Caco-2 (cell line): ENCODE measurements around the gene PLXNA3. TPM values are rescaled to one million over a fixed set of nuclear protein-coding genes. Genes with fewer than 3 reads are reported as not detected.
A peak's percentile ranks its signal among the peaks of the same experiment; 100 is the strongest.

ENCODE experiments used
- BruUV-seq: library from RNA; stranded (reverse); fragments of 400-500 nt; replicated peaks from 2 replicates; lab custom pipeline; 2021; lab: Mats Ljungman, UMichigan
- CTCF ChIA-PET: fragments of 300-600 bp; sonication (Branson Sonifier 250); formaldehyde crosslinking; loops from one replicate; lab custom pipeline; 2022; ENCODE audit warnings: antibody characterized with exemption; lab: Charles Lee
- POLR2A ChIA-PET: fragments of 300-600 bp; sonication (Branson Sonifier 250); formaldehyde crosslinking; loops from one replicate; lab custom pipeline; 2022; ENCODE audit warnings: antibody characterized with exemption; lab: Charles Lee
- DNase-seq, 2 experiments: peaks; one replicate each; pipeline versions ENCODE4 v3.0.0 to v3.0.0-alpha.2; 2020 to 2022
- H3K27me3 ChIP-seq: replicated peaks from 2 replicates; pipeline ENCODE4 v1.6.0; 2011; ENCODE audit warnings: low read length; ENCODE audit not compliant: control insufficient read depth, insufficient read depth
- H3K36me3 ChIP-seq: 2 replicates; pipeline ENCODE4 v1.5.1; 2011; ENCODE audit warnings: low read length; ENCODE audit not compliant: control insufficient read depth, insufficient read depth
- H3K4me1 ChIP-seq: fragments of 250-450 bp; sonication (Bioruptor Pico); 2 replicates; pipeline ENCODE4 v1.5.1; 2020; ENCODE audit warnings: mild to moderate bottlenecking
- H3K4me3 ChIP-seq: 2 replicates; pipeline ENCODE4 v1.5.1; 2011; ENCODE audit warnings: low read depth, mild to moderate bottlenecking, control low read depth, low read length
- H3K9me3 ChIP-seq: fragments of 250-450 bp; sonication (Bioruptor Pico); 2 replicates; pipeline ENCODE4 v1.5.1; 2020; ENCODE audit warnings: mild to moderate bottlenecking, moderate library complexity
- H3K27ac Mint-ChIP-seq: one replicate; pipeline ENCODE4 v1.8.0; 2022; ENCODE audit warnings: mixed read lengths; ENCODE audit not compliant: unreplicated experiment
- H3K27me3 Mint-ChIP-seq: one replicate; pipeline ENCODE4 v1.8.0; 2022; ENCODE audit warnings: mixed read lengths; ENCODE audit not compliant: insufficient read depth, unreplicated experiment
- H3K36me3 Mint-ChIP-seq: one replicate; pipeline ENCODE4 v1.8.0; 2022; ENCODE audit warnings: mild to moderate bottlenecking, mixed read lengths; ENCODE audit not compliant: insufficient read depth, unreplicated experiment
- H3K4me1 Mint-ChIP-seq: one replicate; pipeline ENCODE4 v1.8.0; 2022; ENCODE audit warnings: low read depth, mixed read lengths; ENCODE audit not compliant: unreplicated experiment
- H3K4me3 Mint-ChIP-seq: one replicate; pipeline ENCODE4 v1.8.0; 2022; ENCODE audit warnings: mild to moderate bottlenecking, moderate library complexity, mixed read lengths; ENCODE audit not compliant: unreplicated experiment
- H3K9me3 Mint-ChIP-seq: one replicate; pipeline ENCODE4 v1.8.0; 2022; ENCODE audit warnings: mixed read lengths; ENCODE audit not compliant: unreplicated experiment
- intact Hi-C: fragments of 100-400 bp; cut with micrococcal nuclease; formaldehyde crosslinking; loops from one replicate; pipeline ENCODE4 v1.10.0; 2022; ENCODE audit not compliant: unreplicated experiment
- total RNA-seq: library from RNA; stranded (reverse); gene quantifications from 2 replicates; pipeline ENCODE4 v1.2.3, GENCODE V29; 2022
- TF ChIP-seq, protein P1 (sequence below), 2 experiments: fragments of 200-600 bp in 1 of 2; IDR thresholded peaks; 1 replicate in 1 of 2; 2 replicates in 1 of 2; pipeline versions ENCODE4 v1.5.1 to v1.8.0; 2011 to 2022; ENCODE audit warnings: antibody characterized with exemption in 1 of 2, control low read depth in 1 of 2, inconsistent platforms in 1 of 2, low read depth in 1 of 2, low read length in 1 of 2, mild to moderate bottlenecking in 1 of 2, moderate library complexity in 1 of 2; ENCODE audit not compliant: insufficient read depth in 1 of 2, severe bottlenecking in 1 of 2, unreplicated experiment in 1 of 2

PLXNA3 gene
- total RNA-seq, 1 experiment from 2014 or later: 58.4 TPM

DNA sequence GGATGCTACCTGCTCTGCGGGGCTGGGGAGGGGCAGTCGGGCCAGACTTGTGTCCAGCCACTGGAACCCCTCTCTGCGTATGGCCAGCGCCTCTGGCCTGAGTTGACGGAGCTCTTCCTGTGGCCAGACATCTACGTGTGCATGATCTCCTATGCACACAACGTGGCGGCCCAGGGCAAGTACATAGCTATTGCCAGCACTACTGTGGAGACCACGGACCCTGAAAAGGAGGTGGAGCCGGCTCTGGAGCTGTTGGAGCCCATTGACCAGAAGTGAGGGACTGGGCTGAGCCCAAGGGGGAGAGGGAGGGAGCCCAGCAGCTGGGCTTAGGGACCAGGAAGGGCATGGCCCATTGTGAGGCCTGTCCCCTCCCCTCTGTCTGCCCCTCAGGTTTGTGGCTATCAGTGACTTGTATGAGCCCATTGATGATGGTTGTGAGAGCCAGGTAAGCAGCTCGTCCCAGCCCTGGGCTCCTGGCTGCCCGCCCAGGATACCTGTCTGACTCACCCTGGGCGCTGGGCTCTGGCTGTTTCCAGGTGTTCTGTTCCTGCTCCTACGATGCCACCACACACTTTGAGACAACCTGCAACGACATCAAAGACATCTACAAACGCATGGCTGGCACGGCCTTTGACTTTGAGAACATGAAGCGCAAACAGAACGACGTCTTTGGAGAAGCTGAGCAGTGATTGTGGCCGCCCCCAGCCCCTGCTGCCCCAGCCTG, 15.9 kb upstream of the PLXNA3 start:
- TSS peak; percentile 6 for BruUV-seq
- H3K4me3 Mint-ChIP-seq: no peak overlapping the region

DNA sequence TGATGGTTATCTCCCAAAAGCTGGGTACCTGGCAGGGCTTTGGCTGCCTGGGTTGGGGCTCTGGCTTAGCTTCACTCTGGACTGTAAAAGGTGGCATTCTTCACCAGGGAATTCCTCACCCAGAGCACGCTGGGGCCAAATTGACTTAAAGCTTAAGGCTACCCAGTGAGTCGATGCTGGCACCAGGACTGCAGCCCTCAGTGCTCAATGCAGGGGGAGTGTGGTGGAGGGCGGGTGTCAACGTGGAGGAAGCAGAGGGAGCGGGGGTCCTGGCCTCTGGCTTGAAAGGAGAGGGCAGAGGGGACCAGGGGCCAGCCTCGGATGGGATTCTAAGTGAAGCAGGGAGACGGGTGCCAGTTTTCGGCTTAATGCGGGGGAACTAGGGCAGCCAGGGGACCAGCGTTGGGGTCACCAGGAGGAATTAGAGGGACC, 14.6 kb upstream of the PLXNA3 start:
- Histone ChIP-seq H3K27me3 (no peaks in the 10 kb centered on the region), H3K4me3 (peak overlapping the region; percentile 41)
- H3K9me3 Mint-ChIP-seq: no peaks in the 10 kb centered on the region

More for the DNA sequence above, 15.9 kb upstream of the PLXNA3 start:
- POLR2A ChIA-PET: no interaction called here
- Histone ChIP-seq H3K9me3 (no peaks in the 10 kb centered on the region), H3K4me1 (no peaks in the 10 kb centered on the region), H3K27me3 (no peaks in the 10 kb centered on the region), H3K4me3 (no peak overlapping the region), H3K36me3 (no peaks in the 10 kb centered on the region)
- Mint-ChIP-seq H3K27me3 (no peaks in the 10 kb centered on the region), H3K36me3 (peaks cover 24% of the 10 kb centered on the region), H3K4me1 (no peaks in the 10 kb centered on the region), H3K9me3 (no peaks in the 10 kb centered on the region), H3K27ac (no peak overlapping the region)
- intact Hi-C loops: no loop called here
- no peak for DNase-seq
- TF ChIP-seq, protein P1, sequence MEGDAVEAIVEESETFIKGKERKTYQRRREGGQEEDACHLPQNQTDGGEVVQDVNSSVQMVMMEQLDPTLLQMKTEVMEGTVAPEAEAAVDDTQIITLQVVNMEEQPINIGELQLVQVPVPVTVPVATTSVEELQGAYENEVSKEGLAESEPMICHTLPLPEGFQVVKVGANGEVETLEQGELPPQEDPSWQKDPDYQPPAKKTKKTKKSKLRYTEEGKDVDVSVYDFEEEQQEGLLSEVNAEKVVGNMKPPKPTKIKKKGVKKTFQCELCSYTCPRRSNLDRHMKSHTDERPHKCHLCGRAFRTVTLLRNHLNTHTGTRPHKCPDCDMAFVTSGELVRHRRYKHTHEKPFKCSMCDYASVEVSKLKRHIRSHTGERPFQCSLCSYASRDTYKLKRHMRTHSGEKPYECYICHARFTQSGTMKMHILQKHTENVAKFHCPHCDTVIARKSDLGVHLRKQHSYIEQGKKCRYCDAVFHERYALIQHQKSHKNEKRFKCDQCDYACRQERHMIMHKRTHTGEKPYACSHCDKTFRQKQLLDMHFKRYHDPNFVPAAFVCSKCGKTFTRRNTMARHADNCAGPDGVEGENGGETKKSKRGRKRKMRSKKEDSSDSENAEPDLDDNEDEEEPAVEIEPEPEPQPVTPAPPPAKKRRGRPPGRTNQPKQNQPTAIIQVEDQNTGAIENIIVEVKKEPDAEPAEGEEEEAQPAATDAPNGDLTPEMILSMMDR (IDR thresholded peaks at IDR 0.05; ENCODE audit: insufficient read depth in 1 of 2, low read depth in 1 of 2, low read length in 1 of 2, severe bottlenecking in 1 of 2, unreplicated experiment in 1 of 2): no peak
- CTCF ChIA-PET: no interaction called here

DNA sequence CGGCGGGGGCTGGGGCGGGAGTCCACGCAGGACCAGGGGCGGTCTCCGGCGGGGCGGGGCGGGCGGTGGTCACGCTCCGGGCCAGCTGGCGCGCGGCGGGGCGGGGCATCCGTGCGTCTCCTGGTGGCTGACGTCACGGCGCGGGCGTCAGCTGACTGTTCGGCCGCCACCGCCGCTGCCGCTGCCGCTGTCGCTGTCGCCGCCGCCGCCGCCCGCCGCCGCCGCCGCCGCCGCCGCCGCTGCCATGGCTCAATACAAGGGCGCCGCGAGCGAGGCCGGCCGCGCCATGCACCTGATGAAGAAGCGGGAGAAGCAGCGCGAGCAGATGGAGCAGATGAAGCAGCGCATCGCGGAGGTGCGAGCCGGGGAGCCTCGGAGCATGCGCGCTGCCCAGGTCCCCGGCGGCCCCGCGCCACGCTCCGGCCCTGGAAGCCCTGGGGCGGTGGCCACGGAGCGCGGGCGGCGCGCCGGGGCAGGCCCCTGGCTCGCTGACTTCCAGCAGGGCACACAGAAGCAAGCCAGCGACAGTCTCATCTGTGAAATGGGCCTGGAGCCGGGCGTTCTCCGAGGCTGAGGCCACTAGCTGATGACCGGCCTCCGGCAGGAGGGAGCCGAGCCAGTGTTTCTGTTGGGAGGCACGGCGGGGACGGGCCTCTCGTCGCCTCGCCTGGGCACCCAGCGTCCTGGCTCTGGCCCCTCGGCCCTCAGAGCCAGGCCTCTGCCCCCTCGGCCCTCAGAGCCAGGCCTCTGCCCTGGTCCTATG, 13.9 kb upstream of the PLXNA3 start, which contains the start of gene FAM50A:
TSS of gene FAM50A (plus strand) at position 150 of the 763 bp plus-strand sequence. CDS start at position 245, 95 bp downstream.
- peaks cover 30% of the 10 kb centered on the region for H3K36me3 Mint-ChIP-seq
- H3K4me1 Mint-ChIP-seq: no peaks in the 10 kb centered on the region
- peak within 1 kb of the TSS; percentile 93 for H3K27ac Mint-ChIP-seq
- Histone ChIP-seq H3K9me3 (no peaks in the 10 kb centered on the region), H3K36me3 (no peaks in the 10 kb centered on the region), H3K27me3 (no peaks in the 10 kb centered on the region), H3K4me1 (no peaks in the 10 kb centered on the region), H3K4me3 (peak within 1 kb of the TSS; percentile 73)
- intact Hi-C loops: no loop called here
- H3K4me3 Mint-ChIP-seq: peak within 1 kb of the TSS; percentile 88
- H3K9me3 Mint-ChIP-seq: no peaks in the 10 kb centered on the region
- no TSS peak for BruUV-seq
- ChIA-PET POLR2A (interaction anchor here (1.5 kb wide), 1 partner anchor 46 kb away, joined by 3 read pairs; the partner anchor contains the start of gene SLC10A3), CTCF (no interaction called here)
- TF ChIP-seq, protein P1 (IDR thresholded peaks at IDR 0.05; ENCODE audit: insufficient read depth in 1 of 2, low read depth in 1 of 2, low read length in 1 of 2, severe bottlenecking in 1 of 2, unreplicated experiment in 1 of 2): no peak
- H3K27me3 Mint-ChIP-seq: no peaks in the 10 kb centered on the region
- DNase-seq: peak; percentile 61 to 75

More for the DNA sequence above, 14.6 kb upstream of the PLXNA3 start:
- H3K4me1 Mint-ChIP-seq: no peaks in the 10 kb centered on the region
- H3K36me3 Mint-ChIP-seq: peaks cover 30% of the 10 kb centered on the region
- ChIA-PET CTCF (no interaction called here), POLR2A (interaction anchor here (1.5 kb wide), 1 partner anchor 47 kb away, joined by 3 read pairs; the partner anchor contains the start of gene SLC10A3)
- no peaks in the 10 kb centered on the region for H3K36me3 ChIP-seq
- no peaks in the 10 kb centered on the region for H3K9me3 ChIP-seq
- no peaks in the 10 kb centered on the region for H3K27me3 Mint-ChIP-seq
- peak overlapping the region; percentile 88 for H3K4me3 Mint-ChIP-seq
- no peak for DNase-seq
- peak overlapping the region; percentile 93 for H3K27ac Mint-ChIP-seq
- no peaks in the 10 kb centered on the region for H3K4me1 ChIP-seq
- BruUV-seq: no TSS peak
- intact Hi-C loops: no loop called here
- TF ChIP-seq, protein P1 (IDR thresholded peaks at IDR 0.05; ENCODE audit: insufficient read depth in 1 of 2, low read depth in 1 of 2, low read length in 1 of 2, severe bottlenecking in 1 of 2, unreplicated experiment in 1 of 2): no peak
